K562 (cell line): Measurements from ENCODE around the gene ADK. TPM values are rescaled to one million over a fixed set of nuclear protein-coding genes. Genes with fewer than 3 reads are reported as not detected.

ENCODE experiments used
- ATAC-seq: fragments of 200-7000 bp; cut with Tn5 transposase; 3 replicates; pipeline ENCODE4 v1.9.1; 2020; ENCODE audit warnings: moderate library complexity
- BruUV-seq: library from RNA; stranded (reverse); fragments of 400-500 nt; replicated peaks from 2 replicates; lab custom pipeline; 2021; lab: Mats Ljungman, UMichigan
- CTCF ChIA-PET: fragments of 300-600 bp; formaldehyde crosslinking; extraction: SDS; loops from one replicate; lab custom pipeline; 2021; ENCODE audit warnings: low intra/inter-chr PET ratio; lab: Yijun Ruan, JAX
- POLR2A ChIA-PET: fragments of 300-600, 350-650 bp; sonication (Branson Sonifier 250); formaldehyde crosslinking; extraction: SDS; loops from one replicate; lab custom pipeline; 2021; ENCODE audit warnings: antibody characterized with exemption, inconsistent platforms; lab: Yijun Ruan, JAX
- DNase-seq, 4 experiments: peaks; one replicate each; pipeline versions ENCODE4 v3.0.0 to v3.0.0-alpha.2; 2011 to 2018; ENCODE audit warnings: low spot score in 3 of 4, mixed read lengths in 3 of 4; ENCODE audit errors: extremely low read depth in 1 of 4
- FAIRE-seq: peaks from 2 replicates; lab custom pipeline; 2011; peaks lifted over from hg19 to GRCh38; lab: Jason Lieb, UNC
- H2AFZ ChIP-seq: 2 replicates; pipeline ENCODE4 v1.6.0; 2011; ENCODE audit warnings: low read depth, low read length, control low read depth, inconsistent platforms
- H3K27ac ChIP-seq: fragments of 200-600 bp; 3 replicates; pipeline ENCODE4 v1.8.0; 2011; ENCODE audit warnings: low read depth, mild to moderate bottlenecking, control low read depth, inconsistent platforms, low read length, moderate library complexity, mixed read lengths; ENCODE audit errors: extremely low read depth
- H3K27me3 ChIP-seq, 2 experiments: fragments of 300-600 bp in 1 of 2; 2 replicates in 1 of 2; 3 replicates in 1 of 2; pipeline versions ENCODE4 v1.6.0 to v1.8.0; 2011; ENCODE audit warnings: inconsistent platforms in 2 of 2, low read length in 2 of 2, mild to moderate bottlenecking in 1 of 2, mixed read lengths in 1 of 2, moderate library complexity in 1 of 2; ENCODE audit not compliant: control insufficient read depth in 2 of 2, insufficient read depth in 2 of 2
- H3K36me3 ChIP-seq: fragments of 300-600 bp; 3 replicates; pipeline ENCODE4 v1.8.0; 2011; ENCODE audit warnings: mild to moderate bottlenecking, low read length, inconsistent platforms; ENCODE audit not compliant: control insufficient read depth, insufficient read depth
- H3K4me1 ChIP-seq, 2 experiments: fragments of 200-600 bp in 1 of 2; replicated peaks in 1 of 2; 2 replicates in 1 of 2; 3 replicates in 1 of 2; pipeline versions ENCODE4 v1.5.1 to v1.8.0; 2011; ENCODE audit warnings: inconsistent platforms in 2 of 2, low read length in 2 of 2, mild to moderate bottlenecking in 1 of 2, mixed read lengths in 1 of 2, moderate library complexity in 1 of 2; ENCODE audit not compliant: control insufficient read depth in 2 of 2, insufficient read depth in 2 of 2
- H3K4me2 ChIP-seq: 2 replicates; pipeline ENCODE4 v1.6.1; 2011; ENCODE audit warnings: low read length, control low read depth, inconsistent platforms, mixed read lengths; ENCODE audit not compliant: insufficient read depth
- H3K4me3 ChIP-seq: fragments of 200-600 bp; sonication (generic), shearing (Covaris generic); 2 replicates; pipeline ENCODE4 v1.5.1; 2016; ENCODE audit warnings: control low read depth, inconsistent platforms
- H3K79me2 ChIP-seq: fragments of 200-600 bp; 3 replicates; pipeline ENCODE4 v1.8.0; 2011; ENCODE audit warnings: low read length, inconsistent platforms; ENCODE audit not compliant: control insufficient read depth, insufficient read depth
- H3K9ac ChIP-seq, 2 experiments: 2 replicates each; pipeline versions ENCODE4 v1.6.0 to v1.6.1; 2011; ENCODE audit warnings: low read depth in 2 of 2, low read length in 2 of 2, control low read depth in 1 of 2, inconsistent platforms in 1 of 2, mild to moderate bottlenecking in 1 of 2, mixed read lengths in 1 of 2; ENCODE audit not compliant: insufficient read depth in 1 of 2
- H3K9me1 ChIP-seq: one replicate; pipeline ENCODE4 v1.6.0; 2011; ENCODE audit warnings: inconsistent platforms, mild to moderate bottlenecking, low read length, moderate library complexity; ENCODE audit not compliant: control insufficient read depth, insufficient read depth
- H3K9me3 ChIP-seq: replicated peaks from 2 replicates; pipeline ENCODE4 v1.5.1; 2011; ENCODE audit warnings: low read depth, low read length, inconsistent platforms; ENCODE audit not compliant: control insufficient read depth, insufficient read depth
- H4K20me1 ChIP-seq: replicated peaks from 2 replicates; pipeline ENCODE4 v1.6.1; 2011; ENCODE audit warnings: low read length, inconsistent platforms, mixed read lengths; ENCODE audit not compliant: control insufficient read depth, insufficient read depth
- HDAC1 ChIP-seq, 2 experiments: fragments of 450-650 bp; IDR thresholded peaks; 2 replicates each; pipeline ENCODE4 v1.6.1; 2016 to 2017; ENCODE audit warnings: inconsistent platforms in 1 of 2, mild to moderate bottlenecking in 1 of 2, moderate library complexity in 1 of 2
- MIER1 ChIP-seq: fragments of 450-650 bp; IDR thresholded peaks from 2 replicates; pipeline ENCODE4 v1.6.1; 2016; ENCODE audit warnings: antibody characterized with exemption, mild to moderate bottlenecking, low read depth
- MTA1 ChIP-seq: fragments of 450-650 bp; IDR thresholded peaks from 2 replicates; pipeline ENCODE4 v1.6.1; 2017; ENCODE audit warnings: borderline replicate concordance
- SAFB2 ChIP-seq: fragments of 200-400 bp; formaldehyde crosslinking; IDR thresholded peaks from 2 replicates; pipeline ENCODE4 v1.6.1; 2018; ENCODE audit warnings: borderline replicate concordance, low read length, low read depth, moderate library complexity; ENCODE audit not compliant: severe bottlenecking
- SMARCA4 ChIP-seq: fragments of 450-650 bp; IDR thresholded peaks from 2 replicates; pipeline ENCODE4 v1.6.1; 2016
- SMARCE1 ChIP-seq: fragments of 450-650 bp; IDR thresholded peaks from 2 replicates; pipeline ENCODE4 v1.7.1; 2016; ENCODE audit warnings: mild to moderate bottlenecking
- ZFP36 ChIP-seq: fragments of 150-350 bp; IDR thresholded peaks from 2 replicates; pipeline ENCODE4 v1.6.1; 2018; ENCODE audit warnings: low read length, low read depth; ENCODE audit not compliant: partially characterized antibody
- ZNF232 ChIP-seq: sonication (generic); formaldehyde crosslinking; IDR thresholded peaks from 2 replicates; pipeline ENCODE4 v1.8.0; 2022; ENCODE audit warnings: mild to moderate bottlenecking, missing genetic modification reagents
- ZNF444 ChIP-seq: fragments of 250-450 bp; sonication (Bioruptor Pico); IDR thresholded peaks from 2 replicates; pipeline ENCODE4 v1.4.0; 2020; ENCODE audit warnings: mild to moderate bottlenecking, moderate library complexity
- ZNF583 ChIP-seq: fragments of 250-450 bp; sonication (Bioruptor Pico); IDR thresholded peaks from 2 replicates; pipeline ENCODE4 v1.4.0; 2020
- WGBS: fragments of 100-300 bp; shearing (Covaris generic); methylation state at CpG from one replicate; pipeline ENCODE4 v1.1.6; 2016; ENCODE audit warnings: low coverage, mixed read lengths; ENCODE audit not compliant: insufficient coverage; ENCODE audit errors: missing lambda C conversion rate; 5-methylcytosine and 5-hydroxymethylcytosine counted together
- in situ Hi-C: fragments of 300-500 bp; cut with MboI; formaldehyde crosslinking; loops from 4 replicates; pipeline ENCODE4 v1.15.0; 2018; ENCODE audit warnings: inconsistent platforms, mixed read lengths
- intact Hi-C: fragments of 100-400 bp; cut with micrococcal nuclease; formaldehyde crosslinking; loops from 2 replicates; pipeline ENCODE4 v1.14.2; 2022
- polyA plus RNA-seq, 8 experiments: library from polyadenylated mRNA; depleted of rRNA in 4 of 8; stranded (reverse) in 5 of 8; unstranded in 3 of 8; fragments of >200 nt; fragmentation: Nextera tagmentation in 2 of 8; fragmentation: Illumina TruSeq in 1 of 8; extraction: Ambion mirVana in 2 of 8; extraction: Trizol in 1 of 8; gene quantifications; 2 replicates each; pipeline versions ENCODE4 v1.2.1 to v1.2.3, GENCODE V29; 2011 to 2014; ENCODE audit warnings: inconsistent platforms in 1 of 8, missing spikeins in 1 of 8
- total RNA-seq, 7 experiments: library from RNA; depleted of rRNA in 6 of 7; stranded (reverse); fragments of >200 nt in 6 of 7; fragmentation: Illumina TruSeq in 2 of 7; extraction: Trizol in 2 of 7; gene quantifications; 2 replicates each; pipeline versions ENCODE4 v1.2.1 to v1.2.3, GENCODE V29; 2011 to 2021; ENCODE audit warnings: low replicate concordance in 1 of 7
- TF ChIP-seq, protein P1 (sequence below): fragments of 450-650 bp; formaldehyde crosslinking; IDR thresholded peaks from 2 replicates; pipeline ENCODE4 v1.4.0; 2022; ENCODE audit warnings: missing genetic modification characterization
- TF ChIP-seq, protein P2 (sequence below), 2 experiments: fragments of 450-650 bp; IDR thresholded peaks; 2 replicates each; pipeline ENCODE4 v1.6.1; 2018; ENCODE audit warnings: mild to moderate bottlenecking in 2 of 2, low read depth in 1 of 2; ENCODE audit not compliant: partially characterized antibody in 2 of 2

The ADK gene
- total and polyA plus RNA-seq, 9 of the 15 experiments (the other 6 are each of a cell fraction or from before 2014, with no cell fraction given): 54.2 to 97.8 (median 73.6) TPM

DNA sequence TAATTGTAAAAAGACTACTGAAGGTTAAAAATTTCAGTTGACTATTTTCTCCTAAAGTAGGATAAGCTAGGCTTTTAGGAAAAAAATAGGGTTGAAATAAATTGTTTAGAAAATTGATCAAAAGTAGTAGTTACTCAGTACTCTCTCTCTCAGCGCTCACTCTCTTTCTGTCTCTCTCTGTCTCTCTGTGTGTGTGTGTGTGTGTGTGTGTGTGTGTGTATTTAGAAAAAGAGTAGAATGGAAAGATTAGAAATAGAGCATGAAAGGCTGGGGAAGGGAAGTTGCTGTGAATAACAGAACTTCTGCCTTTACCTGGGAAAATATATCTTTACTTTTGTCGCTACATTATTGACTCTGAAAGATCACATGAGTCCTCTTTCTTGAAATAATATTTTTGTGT is 20.6 kb downstream of the ADK start:
- CTCF ChIA-PET: no interaction called here
- intact Hi-C loops: no loop called here

More for the DNA sequence above, 20.6 kb downstream of the ADK start:
- in situ Hi-C loops: no loop called here
- no peak for FAIRE-seq
- no peak overlapping the region for H3K27ac ChIP-seq
- H3K9ac ChIP-seq: no peak overlapping the region
- no TSS peak for BruUV-seq
- H3K79me2 ChIP-seq: peaks cover 16% of the 10 kb centered on the region
- H3K4me1 ChIP-seq: peaks cover 4 to 11% of the 10 kb centered on the region in 2 experiments; a peak in 3 of 5 replicates
- no peak for ATAC-seq
- no peaks in the 10 kb centered on the region for H3K27me3 ChIP-seq
- H3K9me3 ChIP-seq: no peaks in the 10 kb centered on the region
- no peaks in the 10 kb centered on the region for H4K20me1 ChIP-seq
- POLR2A ChIA-PET: interaction anchor here (0.7 to 1.6 kb wide), 5 partner anchors 10 to 21 kb away, joined by 3 to 8 read pairs (median 3); partner anchors contain the start of genes ADK and AP3M1
- TF ChIP-seq SMARCE1 (peak; percentile 19; the same call in 1 of the 2 replicates), ZFP36 (no peak), MIER1 (no peak), ZNF583 (CRISPR knock-in tag) (no peak), SMARCA4 (0 out of 2 replicates have a peak, but pooled peaks have one; percentile 27), ZNF232 (CRISPR knock-in tag) (no peak), ZNF444 (CRISPR knock-in tag) (no peak), MTA1 (peak; percentile 56; the same call in 1 of the 2 replicates), HDAC1 (IDR thresholded peaks at IDR 0.05) (peak in 1 of 2 experiments; percentile 36; a peak in 1 of 4 replicates), SAFB2 (no peak)
- TF ChIP-seq, protein P1, sequence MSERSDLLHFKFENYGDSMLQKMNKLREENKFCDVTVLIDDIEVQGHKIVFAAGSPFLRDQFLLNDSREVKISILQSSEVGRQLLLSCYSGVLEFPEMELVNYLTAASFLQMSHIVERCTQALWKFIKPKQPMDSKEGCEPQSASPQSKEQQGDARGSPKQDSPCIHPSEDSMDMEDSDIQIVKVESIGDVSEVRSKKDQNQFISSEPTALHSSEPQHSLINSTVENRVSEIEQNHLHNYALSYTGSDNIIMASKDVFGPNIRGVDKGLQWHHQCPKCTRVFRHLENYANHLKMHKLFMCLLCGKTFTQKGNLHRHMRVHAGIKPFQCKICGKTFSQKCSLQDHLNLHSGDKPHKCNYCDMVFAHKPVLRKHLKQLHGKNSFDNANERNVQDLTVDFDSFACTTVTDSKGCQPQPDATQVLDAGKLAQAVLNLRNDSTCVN (CRISPR knock-in tag): 0 out of 2 replicates have a peak, but pooled peaks have one; percentile 44
- TF ChIP-seq, protein P2, sequence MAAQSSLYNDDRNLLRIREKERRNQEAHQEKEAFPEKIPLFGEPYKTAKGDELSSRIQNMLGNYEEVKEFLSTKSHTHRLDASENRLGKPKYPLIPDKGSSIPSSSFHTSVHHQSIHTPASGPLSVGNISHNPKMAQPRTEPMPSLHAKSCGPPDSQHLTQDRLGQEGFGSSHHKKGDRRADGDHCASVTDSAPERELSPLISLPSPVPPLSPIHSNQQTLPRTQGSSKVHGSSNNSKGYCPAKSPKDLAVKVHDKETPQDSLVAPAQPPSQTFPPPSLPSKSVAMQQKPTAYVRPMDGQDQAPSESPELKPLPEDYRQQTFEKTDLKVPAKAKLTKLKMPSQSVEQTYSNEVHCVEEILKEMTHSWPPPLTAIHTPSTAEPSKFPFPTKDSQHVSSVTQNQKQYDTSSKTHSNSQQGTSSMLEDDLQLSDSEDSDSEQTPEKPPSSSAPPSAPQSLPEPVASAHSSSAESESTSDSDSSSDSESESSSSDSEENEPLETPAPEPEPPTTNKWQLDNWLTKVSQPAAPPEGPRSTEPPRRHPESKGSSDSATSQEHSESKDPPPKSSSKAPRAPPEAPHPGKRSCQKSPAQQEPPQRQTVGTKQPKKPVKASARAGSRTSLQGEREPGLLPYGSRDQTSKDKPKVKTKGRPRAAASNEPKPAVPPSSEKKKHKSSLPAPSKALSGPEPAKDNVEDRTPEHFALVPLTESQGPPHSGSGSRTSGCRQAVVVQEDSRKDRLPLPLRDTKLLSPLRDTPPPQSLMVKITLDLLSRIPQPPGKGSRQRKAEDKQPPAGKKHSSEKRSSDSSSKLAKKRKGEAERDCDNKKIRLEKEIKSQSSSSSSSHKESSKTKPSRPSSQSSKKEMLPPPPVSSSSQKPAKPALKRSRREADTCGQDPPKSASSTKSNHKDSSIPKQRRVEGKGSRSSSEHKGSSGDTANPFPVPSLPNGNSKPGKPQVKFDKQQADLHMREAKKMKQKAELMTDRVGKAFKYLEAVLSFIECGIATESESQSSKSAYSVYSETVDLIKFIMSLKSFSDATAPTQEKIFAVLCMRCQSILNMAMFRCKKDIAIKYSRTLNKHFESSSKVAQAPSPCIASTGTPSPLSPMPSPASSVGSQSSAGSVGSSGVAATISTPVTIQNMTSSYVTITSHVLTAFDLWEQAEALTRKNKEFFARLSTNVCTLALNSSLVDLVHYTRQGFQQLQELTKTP (IDR thresholded peaks at IDR 0.05; ENCODE audit: low read depth in 1 of 2, partially characterized antibody in 2 of 2): peak in 1 of 2 experiments; percentile 47
- H3K36me3 ChIP-seq: 0 out of 3 replicates have a peak, but pooled peaks cover 4% of the 10 kb centered on the region
- no peak overlapping the region for H3K4me3 ChIP-seq
- no peak overlapping the region for H2AFZ ChIP-seq
- no peaks in the 10 kb centered on the region for H3K9me1 ChIP-seq
- no peak for DNase-seq
- 81% methylated on average over 2 of the region's 2 CpGs for WGBS
- H3K4me2 ChIP-seq: no peak overlapping the region
